IPS DF 4.7 (cell line): ENCODE data around the gene CAPN1.
"Not testable (repeated sequence)": the region's sequence is repeated elsewhere in the genome, so short reads cannot be mapped to it uniquely, and the experiment has no call there.

ENCODE experiments used
- DNase-seq: peaks from one replicate; pipeline ENCODE4 v3.0.0-alpha.2; 2013; ENCODE audit warnings: low spot score; ENCODE audit errors: extremely low read depth

CAPN1 gene

DNA sequence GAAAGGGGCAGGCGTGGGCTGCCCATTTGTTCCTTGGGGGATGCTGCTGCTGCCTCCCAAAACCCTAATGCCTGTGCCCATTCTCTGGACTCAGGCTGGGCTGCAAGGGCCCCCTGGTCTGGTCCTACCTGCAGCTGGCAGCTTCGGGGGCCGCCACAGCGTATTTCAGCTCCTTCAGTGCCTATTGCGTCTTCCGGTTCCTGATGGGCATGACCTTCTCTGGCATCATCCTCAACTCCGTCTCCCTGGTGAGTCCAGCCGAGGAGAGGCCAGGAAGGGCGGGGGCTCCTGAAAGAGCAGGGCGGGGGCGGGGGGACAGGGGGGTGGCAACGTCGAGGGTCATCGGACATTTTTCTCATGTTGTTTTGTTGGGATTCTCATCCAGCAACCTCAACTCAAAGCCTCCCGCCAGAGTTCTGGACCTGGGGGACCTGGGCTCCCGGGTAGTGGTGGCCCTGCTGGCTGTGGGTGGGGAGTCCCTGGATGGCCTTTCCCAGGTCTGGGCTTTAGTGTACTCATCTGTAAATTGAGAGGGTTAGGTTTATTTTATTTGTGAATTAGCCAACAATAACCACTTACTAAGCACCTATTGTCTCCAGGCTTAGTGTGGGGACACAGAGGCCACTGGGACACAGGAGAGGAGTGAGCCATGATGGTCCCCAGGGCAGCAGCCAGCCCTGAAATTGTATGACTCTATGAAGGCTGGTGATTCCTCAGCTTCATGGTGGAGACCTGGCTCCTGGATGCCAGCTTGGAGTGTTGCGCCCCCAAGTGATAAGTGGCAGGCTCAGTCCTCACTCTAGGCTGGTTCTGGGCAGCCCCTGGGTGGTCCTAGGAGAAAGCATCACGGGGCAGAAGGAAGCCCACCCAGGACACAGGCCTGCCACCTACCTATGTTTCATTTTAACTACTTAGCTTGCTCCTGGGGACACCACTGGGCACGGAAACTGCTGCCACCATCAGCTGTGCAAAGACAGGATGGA, 36.0 kb downstream of the CAPN1 start:
- no peak for DNase-seq

DNA sequence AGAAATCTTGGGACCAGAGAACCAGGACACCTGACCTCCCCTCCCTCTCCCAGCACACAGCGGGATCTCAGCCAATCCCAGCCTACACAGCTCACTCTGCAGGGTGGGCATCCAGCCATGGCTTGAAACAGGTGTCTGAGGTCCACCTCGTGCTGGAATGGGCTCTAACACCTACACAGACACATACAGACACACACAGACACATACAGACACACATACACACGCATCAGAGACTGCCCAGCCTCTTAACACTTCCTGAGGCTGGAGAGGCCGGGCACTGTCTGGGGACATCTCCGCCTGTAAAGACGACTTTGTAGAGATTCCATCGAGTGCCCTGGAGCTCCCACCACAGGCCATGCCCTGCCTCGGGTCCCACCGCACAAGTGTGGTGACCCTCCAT, 36.7 kb downstream of the CAPN1 start:
- DNase-seq: no peak

DNA sequence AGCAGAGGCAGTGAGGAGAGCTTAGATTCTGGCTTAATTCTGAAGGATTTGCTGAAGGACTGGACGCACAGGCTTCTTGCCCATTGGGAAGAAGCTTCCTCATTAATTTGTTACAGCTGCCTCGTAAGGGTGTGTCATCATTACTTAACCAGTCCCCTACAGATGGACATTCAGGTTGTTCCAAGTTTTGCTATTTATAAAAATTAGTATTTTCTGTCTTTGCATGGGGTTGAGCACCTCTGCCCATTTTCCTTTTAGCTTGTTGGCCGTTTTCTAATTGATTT, 38.1 kb downstream of the CAPN1 start:
- DNase-seq: no peak

DNA sequence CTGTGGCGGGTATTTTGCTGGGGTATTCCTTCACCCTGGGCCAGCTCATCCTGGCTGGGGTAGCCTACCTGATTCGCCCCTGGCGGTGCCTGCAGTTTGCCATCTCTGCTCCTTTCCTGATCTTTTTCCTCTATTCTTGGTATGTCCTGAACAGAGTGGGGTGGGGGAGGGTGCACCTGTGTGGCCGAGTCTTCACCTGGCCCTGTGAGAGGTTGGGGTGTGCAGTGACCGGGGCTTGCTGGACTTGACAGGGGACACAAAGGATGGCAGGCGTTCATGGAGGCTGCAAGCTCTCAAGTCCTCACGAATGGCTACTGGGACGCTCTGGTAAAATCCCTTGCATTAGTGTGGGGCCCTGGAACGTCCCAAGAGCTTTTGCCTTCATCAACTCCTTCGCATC, 39.3 kb downstream of the CAPN1 start:
- DNase-seq: no peak

DNA sequence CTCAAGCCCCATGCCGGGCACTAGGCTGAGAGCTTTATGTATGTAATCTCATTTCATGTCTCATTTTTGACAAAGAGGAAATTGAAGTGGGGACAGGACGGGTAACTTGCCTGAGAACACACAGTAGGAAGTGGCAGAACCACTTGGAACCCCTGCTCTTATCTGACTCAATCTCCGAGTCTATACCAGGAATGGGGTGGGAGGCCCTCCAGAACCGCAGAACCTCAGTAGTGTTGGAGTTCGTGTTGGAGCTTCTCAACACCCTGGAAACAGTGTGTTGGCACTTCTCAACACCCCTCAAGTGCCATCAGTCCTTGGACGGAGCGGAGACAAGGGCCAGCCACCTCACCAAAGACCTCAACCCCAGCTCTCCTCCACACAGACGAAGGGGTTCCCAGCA, 41.3 kb downstream of the CAPN1 start:
- DNase-seq: no peak

DNA sequence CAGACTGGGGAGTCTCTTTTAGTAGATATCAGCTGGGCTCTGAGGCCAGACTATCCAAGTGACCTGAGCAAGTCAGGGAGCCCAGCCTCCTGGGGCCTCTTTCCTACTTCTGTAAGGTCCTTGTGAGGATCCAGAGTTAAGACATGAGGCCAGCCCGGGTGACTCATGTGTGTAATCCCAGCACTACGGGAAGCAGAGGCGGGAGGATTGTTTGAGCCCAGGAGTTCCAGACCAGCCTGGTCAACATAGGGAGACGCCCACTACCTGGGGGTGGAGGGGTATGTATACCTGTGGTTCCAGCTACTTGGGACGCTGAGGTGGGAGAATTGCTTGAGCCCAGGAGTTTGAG, 43.2 kb downstream of the CAPN1 start:
- DNase-seq: no peak

DNA sequence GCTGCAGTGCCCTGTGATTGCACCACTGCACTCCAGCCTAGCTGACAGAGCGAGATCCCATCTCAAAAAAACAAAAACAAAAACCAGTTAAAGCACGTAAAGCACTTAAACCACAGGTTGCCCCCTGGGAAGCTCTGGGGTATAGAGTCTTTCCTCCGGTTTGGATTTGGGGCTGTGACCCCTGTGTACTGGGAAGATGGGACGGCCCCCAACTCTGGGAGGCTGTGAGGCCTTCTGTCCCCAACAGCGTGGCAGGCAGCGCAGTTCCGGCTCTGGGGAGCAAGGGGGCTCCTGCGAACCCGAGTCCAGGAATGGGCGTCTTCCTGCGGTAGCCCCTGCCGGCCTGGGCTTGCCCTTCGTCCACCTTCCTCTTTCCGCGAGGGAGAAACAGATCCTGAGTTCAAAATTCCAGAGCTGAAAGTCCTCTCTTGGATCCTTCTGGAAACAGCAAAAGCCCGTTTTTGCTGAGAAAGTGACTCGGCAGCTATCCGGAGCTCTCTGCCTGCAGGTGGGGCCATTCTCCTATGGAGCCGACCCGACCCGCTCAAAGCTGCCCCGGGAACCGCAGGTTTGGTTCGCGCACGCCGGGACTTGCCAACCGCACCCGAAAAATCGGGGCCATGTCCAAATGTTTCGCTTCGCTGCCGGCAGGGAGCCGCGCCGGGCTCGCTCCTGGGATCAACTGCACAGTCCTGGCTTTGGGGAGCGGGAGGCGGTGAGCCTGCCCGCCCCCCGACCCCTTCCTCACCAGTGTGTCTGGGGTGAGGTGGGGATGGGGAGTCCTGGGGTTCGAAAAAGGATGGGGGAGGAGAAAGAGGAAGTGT, 43.8 kb downstream of the CAPN1 start:
- DNase-seq: no peak

DNA sequence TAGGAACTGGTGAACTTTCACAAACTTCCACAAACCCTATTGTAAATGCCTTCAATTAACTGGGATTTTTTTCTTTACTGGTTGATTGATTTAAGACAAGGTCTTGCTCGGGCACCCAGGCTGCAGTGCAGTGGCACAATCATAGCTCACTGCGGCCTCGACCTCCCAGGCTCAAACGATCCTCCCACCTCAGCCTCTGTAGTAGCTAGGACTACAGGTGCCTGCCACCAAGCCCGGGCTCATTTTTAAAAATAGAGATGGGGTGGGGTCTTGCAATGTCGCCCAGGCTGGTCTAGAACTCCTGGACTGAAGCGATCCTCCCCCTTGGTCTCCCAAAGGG, 44.3 kb downstream of the CAPN1 start:
- no peak for DNase-seq

DNA sequence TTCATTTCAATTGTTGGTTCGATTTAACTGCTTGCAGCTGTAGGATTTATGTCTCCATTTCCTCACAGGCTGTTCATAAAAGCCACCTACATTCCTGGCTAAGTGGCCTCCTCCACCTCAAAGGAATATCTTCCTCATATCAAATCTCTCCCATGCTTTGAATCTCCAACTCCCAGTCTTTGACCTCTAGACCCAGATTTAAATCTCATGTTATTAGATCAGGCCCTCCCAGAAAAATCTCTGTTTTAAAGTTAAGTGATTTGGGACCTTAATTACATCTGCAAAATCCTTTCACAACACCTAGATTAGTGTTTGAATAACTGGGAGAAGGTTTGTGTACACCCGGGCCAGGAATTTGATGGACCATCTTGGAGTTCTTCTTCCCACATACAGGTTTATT, 46.2 kb downstream of the CAPN1 start:
- no peak for DNase-seq

DNA sequence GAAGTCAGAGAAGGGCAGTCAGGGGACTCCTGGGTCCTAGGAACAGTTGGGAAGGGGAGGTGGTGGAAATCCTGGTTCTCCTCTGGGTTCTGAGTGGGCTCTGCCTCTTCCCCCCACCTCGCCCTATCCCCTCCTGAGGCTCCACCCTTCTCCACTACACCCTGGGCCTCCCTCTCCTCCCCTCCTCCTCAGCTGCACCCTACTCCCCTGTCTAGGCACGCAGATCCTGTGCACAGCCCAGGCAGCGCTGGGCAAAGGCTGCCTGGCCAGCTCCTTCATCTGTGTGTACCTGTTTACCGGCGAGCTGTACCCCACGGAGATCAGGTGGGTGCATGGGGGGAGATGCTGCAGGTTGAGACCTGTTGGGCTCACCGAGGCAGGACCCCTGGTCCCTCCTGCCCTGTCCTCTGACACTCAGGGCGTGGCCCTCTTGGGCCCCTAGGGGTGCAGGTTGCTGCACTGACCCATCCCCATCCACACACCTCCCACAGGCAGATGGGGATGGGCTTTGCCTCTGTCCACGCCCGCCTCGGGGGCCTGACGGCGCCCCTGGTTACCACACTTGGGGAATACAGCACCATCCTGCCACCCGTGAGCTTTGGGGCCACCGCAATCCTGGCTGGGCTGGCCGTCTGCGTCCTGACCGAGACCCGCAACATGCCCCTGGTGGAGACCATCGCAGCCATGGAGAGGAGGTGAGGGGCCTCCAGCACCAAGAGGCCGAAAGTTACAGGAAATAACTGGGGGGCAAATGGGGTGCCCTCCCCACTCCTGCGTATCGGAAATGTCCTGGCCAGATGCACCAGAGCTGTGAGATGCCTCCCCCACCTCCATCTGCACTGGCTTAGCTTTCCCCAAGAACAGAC, 54.7 kb downstream of the CAPN1 start:
- no peak for DNase-seq

DNA sequence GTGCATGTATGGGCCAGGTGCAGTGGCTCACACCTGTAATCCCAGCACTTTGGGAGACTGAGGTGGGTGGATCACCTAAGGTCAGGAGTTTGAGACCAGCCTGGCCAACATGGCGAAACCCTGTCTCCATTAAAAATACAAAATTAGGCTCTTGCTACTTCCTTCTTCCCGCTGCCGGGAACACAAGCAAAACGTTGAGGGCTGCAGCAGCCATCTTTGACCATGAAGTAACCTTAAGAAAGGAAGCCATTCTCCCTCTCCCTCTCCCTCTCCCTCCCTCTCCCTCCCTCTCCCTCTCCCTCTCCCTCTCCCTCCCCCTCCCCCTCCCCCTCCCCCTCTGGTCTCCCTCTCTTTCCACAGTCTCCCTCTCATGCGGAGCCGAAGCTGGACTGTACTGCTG, 56.6 kb downstream of the CAPN1 start:
- not testable (repeated sequence) for DNase-seq

DNA sequence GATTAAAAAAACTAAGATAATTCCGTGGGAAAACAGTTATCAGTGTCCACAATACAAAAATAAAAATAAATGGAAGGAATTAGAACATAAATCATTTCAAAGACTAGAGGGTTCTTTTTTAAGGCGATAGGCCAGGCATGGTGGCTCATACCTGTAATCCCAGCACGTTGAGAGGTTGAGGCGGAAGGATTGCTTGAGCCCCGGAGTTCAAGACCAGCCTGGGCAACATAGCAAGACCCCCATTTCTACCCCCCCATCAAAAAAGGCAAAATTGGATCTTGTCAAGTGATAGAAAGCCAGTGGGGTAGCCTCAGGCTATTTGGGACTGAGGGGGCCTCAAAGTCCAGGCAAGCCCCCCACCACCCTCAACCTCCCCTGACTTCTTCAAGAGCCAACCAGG, 59.4 kb downstream of the CAPN1 start:
- DNase-seq: no peak

DNA sequence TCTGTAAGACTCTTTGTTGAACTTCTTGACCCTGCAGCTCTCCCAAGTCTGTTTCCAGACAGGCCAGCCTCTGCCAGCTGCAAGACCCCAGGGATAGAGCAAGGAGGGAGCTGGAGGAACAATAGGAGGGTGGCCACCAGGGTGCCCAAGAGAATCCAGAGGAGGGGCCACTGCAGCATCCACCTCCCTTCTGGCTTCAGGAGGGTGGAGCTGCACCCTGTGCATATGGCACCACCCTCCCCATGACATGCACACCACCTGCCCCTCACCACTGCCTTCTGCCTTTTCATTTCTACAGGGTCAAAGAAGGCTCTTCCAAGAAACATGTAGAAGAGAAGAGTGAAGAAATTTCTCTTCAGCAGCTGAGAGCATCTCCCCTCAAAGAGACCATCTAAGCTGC, 60.0 kb downstream of the CAPN1 start:
- no peak for DNase-seq

DNA sequence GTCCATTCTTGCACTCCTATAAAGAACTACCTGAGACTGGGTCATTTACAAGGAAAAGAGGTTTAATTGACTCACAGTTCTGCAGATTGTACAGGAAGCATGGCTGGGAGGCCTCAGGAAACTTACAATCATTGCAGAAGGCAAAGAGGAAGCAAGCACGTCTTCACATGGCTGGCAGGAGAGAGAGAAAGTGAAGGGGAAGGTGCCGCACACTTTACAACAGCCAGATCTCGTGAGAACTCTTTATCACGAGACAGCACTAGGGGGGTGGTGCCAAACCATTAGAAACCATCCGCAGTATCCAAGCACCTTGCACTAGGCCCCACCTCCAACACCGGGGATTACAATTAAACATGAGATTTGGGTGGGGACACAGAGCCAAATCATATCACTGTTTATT, 60.7 kb downstream of the CAPN1 start:
- no peak for DNase-seq

DNA sequence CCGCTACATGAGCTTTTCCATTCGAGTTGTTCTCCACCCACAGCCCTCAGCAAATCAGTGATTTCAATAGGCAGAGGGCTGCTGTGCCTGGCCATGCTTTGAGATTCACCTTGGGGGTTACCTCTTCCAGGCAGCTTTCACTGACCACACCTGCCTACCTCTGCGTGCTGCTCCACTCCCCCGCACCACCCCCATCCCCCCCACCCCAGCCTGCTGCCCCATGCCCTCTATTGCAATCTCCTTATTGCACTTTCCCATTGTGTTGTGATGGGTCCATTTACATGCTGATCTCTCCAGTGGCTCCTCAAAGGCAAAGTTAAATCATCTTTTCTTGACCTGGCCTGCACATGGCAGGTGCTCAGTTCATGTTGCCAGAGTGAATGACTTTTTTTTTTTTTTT, 62.1 kb downstream of the CAPN1 start:
- DNase-seq: no peak

DNA sequence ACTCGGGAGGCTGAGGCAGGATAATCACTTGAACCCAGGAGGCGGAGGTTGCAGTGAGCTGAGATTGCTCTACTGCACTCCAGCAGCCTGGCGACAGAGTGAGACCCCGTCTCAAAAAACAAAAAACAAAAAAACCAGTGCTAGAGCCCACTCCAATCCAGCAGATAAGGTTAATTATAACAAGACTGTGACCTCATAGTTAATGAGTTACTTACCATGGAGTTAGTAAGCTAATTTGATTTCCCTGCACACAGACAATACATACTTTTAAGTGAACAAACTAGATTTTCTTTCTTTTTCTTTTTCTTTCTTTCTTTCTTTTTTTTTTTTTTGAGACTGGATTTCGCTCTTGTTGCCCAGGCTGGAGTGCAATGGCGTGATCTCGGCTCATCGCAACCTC, 63.3 kb downstream of the CAPN1 start:
- DNase-seq: not testable (repeated sequence)

DNA sequence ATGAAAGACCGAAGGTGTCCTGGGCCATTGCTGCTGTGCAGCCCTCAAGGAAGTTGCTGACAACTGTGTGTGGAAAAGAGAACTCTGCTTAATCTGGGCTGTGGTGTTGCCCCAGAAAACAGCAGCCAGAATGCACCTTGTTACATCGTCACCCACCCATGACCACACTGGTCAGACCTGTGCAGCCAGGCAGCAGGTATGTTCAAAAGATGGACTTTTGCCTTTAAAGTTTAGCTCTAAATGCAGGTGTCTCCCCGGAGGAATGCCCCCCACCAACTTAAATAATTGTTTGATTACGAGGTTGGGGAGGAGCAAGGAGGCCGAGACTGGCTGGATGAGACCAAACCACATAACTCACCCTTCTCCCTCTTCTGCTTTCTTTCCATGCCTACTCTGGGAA, 64.8 kb downstream of the CAPN1 start:
- no peak for DNase-seq

DNA sequence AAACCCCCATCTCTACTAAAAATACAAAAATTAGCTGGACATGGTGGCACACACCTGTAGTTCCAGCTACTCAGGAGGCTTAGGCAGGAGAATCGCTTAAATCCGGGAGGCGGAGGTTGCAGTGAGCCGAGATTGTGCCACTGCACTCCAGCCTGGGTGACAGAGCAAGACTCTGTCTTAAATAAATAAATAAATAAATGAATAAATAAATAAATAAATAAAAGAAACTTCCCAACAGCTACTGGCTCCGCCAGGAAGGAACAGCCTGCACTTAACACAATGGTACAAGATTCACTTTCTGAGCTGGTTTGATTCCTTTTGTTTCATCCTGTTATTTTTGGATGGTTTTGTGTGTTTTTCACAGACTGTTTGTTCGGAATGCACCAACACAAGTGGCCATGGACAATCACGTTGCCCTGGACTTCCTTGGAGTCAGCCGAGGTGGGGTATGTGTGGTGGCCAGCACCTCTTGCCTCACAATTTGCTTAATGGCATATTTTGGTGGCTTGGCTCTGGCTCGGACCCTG, 66.5 kb downstream of the CAPN1 start:
- not testable (repeated sequence) for DNase-seq

DNA sequence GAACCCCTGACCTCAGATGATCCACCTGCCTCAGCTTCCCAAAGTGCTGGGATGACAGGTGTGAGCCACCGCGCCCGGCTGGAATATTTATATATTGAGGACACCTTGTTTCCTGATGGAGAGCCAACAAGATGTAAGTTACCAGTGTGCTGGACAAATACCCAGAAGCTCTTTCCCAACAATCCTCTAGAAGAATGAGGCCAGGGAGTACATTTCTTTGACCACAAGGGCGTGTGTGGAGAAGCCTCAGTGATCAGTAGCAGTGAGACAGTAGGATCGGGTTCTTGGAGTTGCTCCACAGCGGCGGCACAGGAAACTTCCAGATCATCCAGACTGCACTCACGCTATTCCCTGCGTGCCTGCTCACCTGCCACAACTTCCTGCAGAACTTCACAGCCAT, 69.7 kb downstream of the CAPN1 start:
- no peak for DNase-seq

DNA sequence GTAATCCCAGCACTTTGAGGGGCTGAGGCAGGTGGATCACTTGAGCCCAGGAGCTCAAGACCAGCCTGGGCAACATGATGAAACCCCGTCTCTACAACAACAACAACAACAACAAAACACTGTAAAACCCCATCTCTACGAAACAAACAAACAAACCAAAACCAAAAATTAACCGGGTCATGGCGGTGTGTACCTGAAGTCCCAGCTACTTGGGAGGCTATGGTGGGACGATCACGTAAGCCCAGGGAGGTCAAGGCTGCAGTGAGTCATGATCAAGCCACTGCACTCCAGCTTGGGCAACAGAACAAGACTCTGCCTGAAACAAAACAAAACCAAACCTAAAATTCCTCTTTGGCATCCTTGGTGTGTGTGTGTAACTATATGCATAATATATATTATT, 73.0 kb downstream of the CAPN1 start:
- DNase-seq: no peak

DNA sequence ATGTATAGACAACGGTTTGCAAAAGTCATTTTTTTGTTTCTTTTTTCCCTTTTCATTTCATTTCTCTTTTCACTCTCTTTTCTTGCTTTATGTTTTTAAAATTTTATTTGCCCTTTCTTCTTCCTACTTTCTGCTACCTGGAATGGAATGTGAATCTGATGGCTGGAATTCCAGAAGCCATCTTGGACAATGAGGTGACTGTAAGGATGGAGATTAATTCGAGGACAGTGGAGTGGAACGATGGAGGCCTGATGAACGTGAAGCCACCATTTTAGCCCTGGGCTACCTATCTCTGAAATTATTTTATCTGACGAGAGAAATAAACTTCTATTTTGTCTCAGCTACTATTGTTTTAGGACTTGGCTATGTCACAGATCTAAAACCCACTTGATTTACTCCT, 77.3 kb downstream of the CAPN1 start:
- no peak for DNase-seq

DNA sequence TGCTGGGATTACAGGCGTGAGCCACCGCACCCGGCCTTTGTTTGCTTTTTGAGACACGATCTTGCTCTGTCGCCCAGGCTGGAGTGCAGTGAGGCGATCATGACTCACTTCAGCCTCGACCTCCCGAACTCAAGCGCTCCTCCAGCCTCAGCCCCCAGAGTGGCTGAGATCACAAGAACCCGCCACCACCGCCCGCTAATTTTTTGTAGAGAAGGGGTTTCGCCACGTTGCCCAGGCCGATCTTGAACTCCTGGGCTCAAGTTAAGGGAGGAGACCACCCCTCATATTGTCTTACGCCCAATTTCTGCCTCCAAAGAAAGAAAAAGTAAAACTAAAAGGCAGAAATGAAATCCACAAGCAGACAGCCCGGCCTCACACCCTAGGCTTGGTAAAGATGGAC, 78.6 kb downstream of the CAPN1 start:
- DNase-seq: no peak
